ENCODE measurements around the gene NUP93. TPM values are rescaled to one million over a fixed set of nuclear protein-coding genes. Genes with fewer than 3 reads are reported as not detected.

The NUP93 gene
- 45.2 and 63.4 TPM in 2 replicates for total RNA-seq

GRCh38 chr16:56729735-56730662 lies at the start of gene NUP93:
TSS of gene NUP93 (plus strand) at chr16:56730129. CDS start at chr16:56748248, 18,119 bp downstream.

GRCh38 chr16:56681939-56682702 lies 47.8 kb upstream of the NUP93 start, which contains the start of gene MT1X:
TSS of gene MT1X (plus strand) at chr16:56682470. CDS start at chr16:56682541, 71 bp downstream.

DNA sequence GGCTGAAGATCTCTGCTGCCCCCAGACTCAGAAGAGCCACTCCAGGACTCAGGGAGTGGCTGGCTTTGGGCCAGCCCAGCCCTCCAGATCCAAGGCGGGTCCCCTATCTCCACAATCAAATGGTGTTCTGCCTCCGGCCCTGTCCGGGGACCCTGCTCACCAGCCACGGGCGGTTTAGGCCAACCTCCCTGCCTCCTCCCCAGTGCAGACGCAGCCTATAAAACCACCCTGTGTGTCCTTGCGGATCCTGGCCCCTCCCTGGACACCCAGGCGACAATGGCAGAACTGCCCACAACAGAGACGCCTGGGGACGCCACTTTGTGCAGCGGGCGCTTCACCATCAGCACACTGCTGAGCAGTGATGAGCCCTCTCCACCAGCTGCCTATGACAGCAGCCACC lies 135.0 kb downstream of the NUP93 start, which contains the start of gene SLC12A3:
SLC12A3 (plus strand) TSS at position 248 of the 400 bp plus-strand sequence; CDS start at position 277, 29 bp downstream.

Other genes with a start within 250 kb of the NUP93 start
- 72.9 and 108 TPM in 2 replicates for gene BBS2, start 210.1 kb upstream of the NUP93 start, total RNA-seq
- not detected in 2 replicates for gene MT4, start 165.1 kb upstream of the NUP93 start, total RNA-seq
- gene MT3, start 140.6 kb upstream of the NUP93 start, total RNA-seq: 0.66 TPM in 1 of 2 replicates, not detected in the other
- gene MT2A, start 121.5 kb upstream of the NUP93 start, total RNA-seq: 96.4 and 103 TPM in 2 replicates
- 167 and 190 TPM in 2 replicates for gene MT1E, start 104.3 kb upstream of the NUP93 start, total RNA-seq
- gene MT1M, start 97.5 kb upstream of the NUP93 start, total RNA-seq: 2.6 and 5.1 TPM in 2 replicates
- 1.5 and 1.7 TPM in 2 replicates for gene MT1A, start 91.5 kb upstream of the NUP93 start, total RNA-seq
- gene MT1B, start 78.2 kb upstream of the NUP93 start, total RNA-seq: not detected in 2 replicates
- gene MT1F, start 72.2 kb upstream of the NUP93 start, total RNA-seq: 0.17 TPM in 1 of 2 replicates, not detected in the other
- 0.58 TPM in 1 of 2 replicates, not detected in the other for gene MT1G, start 62.1 kb upstream of the NUP93 start, total RNA-seq
- gene MT1H, start 60.3 kb upstream of the NUP93 start, total RNA-seq: not detected in 2 replicates
- gene MT1X, start 47.7 kb upstream of the NUP93 start, total RNA-seq: 19.5 and 41.6 TPM in 2 replicates
- gene SLC12A3, start 135.1 kb downstream of the NUP93 start, total RNA-seq: not detected in 2 replicates
- 86.5 and 108 TPM in 2 replicates for gene HERPUD1, start 202.0 kb downstream of the NUP93 start, total RNA-seq
- gene CETP, start 231.8 kb downstream of the NUP93 start, total RNA-seq: 0.17 TPM in 1 of 2 replicates, not detected in the other

Measured in smooth muscle cell of trachea (primary cell).